ENCODE results near the gene STRN4. TPM values are rescaled to one million over a fixed set of nuclear protein-coding genes. Genes with fewer than 3 reads are reported as not detected.

STRN4 gene
- total and polyA plus RNA-seq, 2 donors (not counting 3 experiments of a cell fraction or from before 2014, with no cell fraction given), result 116 to 144 TPM

DNA sequence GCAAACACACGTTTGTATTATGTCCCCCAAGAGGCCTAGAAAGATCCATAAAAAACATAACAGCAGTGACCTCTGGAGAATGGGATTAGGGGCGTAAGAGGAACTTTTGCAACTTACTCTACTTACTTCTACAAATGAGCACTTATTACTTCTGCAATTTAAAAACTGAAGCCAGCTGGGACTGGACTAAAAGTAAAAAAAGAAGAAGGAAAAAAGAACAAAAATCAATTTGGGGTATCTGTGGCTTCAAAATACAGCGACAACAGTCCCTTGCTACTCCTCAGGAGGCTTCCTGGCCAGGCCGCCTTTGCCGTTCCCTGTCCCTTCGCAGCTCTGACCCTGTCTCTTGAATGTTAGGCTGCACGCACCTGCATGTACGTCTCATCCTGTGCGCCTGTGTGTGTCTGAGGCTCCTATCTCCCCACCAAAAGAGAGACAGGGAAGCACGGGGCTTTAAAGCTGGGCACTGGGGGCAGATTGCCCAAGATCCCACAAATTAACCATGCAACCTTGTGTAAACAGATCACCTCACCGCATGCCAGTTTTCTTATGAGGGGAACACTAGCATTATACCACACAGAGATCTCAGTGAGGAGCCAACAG is 12.5 kb downstream of the STRN4 start:
- Histone ChIP-seq H3K36me3 (ENCODE audit: control insufficient read depth in 2 of 2, extremely low read depth in 1 of 2, insufficient read depth in 2 of 2, low read length in 2 of 2) (peaks cover 9 to 48% of the 10 kb centered on the region in 2 experiments), H4K20me1 (replicated peaks; ENCODE audit: control insufficient read depth, extremely low read depth, insufficient read depth, low read length) (no peaks in the 10 kb centered on the region), H3K79me2 (ENCODE audit: control insufficient read depth, insufficient read depth, low read length) (peaks cover 51% of the 10 kb centered on the region), H3K9me1 (replicated peaks; ENCODE audit: control insufficient read depth, extremely low read depth, insufficient read depth, low read length) (no peaks in the 10 kb centered on the region), H3K27me3 (ENCODE audit: control insufficient read depth in 2 of 2, insufficient read depth in 2 of 2, low read length in 2 of 2) (no peaks in the 10 kb centered on the region), H3K4me2 (ENCODE audit: insufficient read depth, low read length) (no peak overlapping the region), H3K4me1 (ENCODE audit: control insufficient read depth, extremely low read depth, insufficient read depth, low read length) (peaks cover 40% of the 10 kb centered on the region), H3K9ac (replicated peaks; ENCODE audit: extremely low read depth, insufficient read depth, low read length) (no peak overlapping the region), H3K9me3 (replicated peaks; ENCODE audit: control insufficient read depth, insufficient read depth, low read length) (no peaks in the 10 kb centered on the region), H2AFZ (ENCODE audit: low read depth, low read length) (no peak overlapping the region), H3K27ac (ENCODE audit: insufficient read depth, low read depth, low read length) (no peak overlapping the region), H3K4me3 (replicated peaks in 1 of 3; ENCODE audit: insufficient read depth in 1 of 3, low read depth in 1 of 3, low read length in 3 of 3) (no peak overlapping the region)
- DNase-seq (ENCODE audit: low read depth, low spot score) (no peak), FAIRE-seq (no peak)
- ChIA-PET CTCF (interaction anchor here (1.0 to 1.8 kb wide), 6 partner anchors 8 to 107 kb away, joined by 3 to 6 read pairs (median 4); no protein-coding TSS in a partner anchor), POLR2A (no interaction called here)
- dilution Hi-C loops (cut with MboI; ENCODE audit: extremely low pct_ligation_motif_present, low sequenced_read_pairs), result no loop called here
- TF ChIP-seq GATA2 (IDR thresholded peaks at IDR 0.05; ENCODE audit: insufficient read depth, insufficient read length, low read depth, low read length) (no peak), POLR2AphosphoS5 (IDR thresholded peaks at IDR 0.05; ENCODE audit: insufficient read depth, low read depth, low read length) (peak; percentile 7), EZH2 (IDR thresholded peaks at IDR 0.05; ENCODE audit: borderline replicate concordance, low read depth, low read length, severe bottlenecking) (no peak)
- TF ChIP-seq, protein P1, sequence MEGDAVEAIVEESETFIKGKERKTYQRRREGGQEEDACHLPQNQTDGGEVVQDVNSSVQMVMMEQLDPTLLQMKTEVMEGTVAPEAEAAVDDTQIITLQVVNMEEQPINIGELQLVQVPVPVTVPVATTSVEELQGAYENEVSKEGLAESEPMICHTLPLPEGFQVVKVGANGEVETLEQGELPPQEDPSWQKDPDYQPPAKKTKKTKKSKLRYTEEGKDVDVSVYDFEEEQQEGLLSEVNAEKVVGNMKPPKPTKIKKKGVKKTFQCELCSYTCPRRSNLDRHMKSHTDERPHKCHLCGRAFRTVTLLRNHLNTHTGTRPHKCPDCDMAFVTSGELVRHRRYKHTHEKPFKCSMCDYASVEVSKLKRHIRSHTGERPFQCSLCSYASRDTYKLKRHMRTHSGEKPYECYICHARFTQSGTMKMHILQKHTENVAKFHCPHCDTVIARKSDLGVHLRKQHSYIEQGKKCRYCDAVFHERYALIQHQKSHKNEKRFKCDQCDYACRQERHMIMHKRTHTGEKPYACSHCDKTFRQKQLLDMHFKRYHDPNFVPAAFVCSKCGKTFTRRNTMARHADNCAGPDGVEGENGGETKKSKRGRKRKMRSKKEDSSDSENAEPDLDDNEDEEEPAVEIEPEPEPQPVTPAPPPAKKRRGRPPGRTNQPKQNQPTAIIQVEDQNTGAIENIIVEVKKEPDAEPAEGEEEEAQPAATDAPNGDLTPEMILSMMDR (IDR thresholded peaks at IDR 0.05; ENCODE audit: extremely low read depth in 1 of 2, insufficient read depth in 1 of 2, low read depth in 1 of 2, low read length in 2 of 2), result no peak
- intact Hi-C loops (cut with micrococcal nuclease), result no loop called here
- BruUV-seq (replicated peaks), result no TSS peak
